ENCODE data around the gene DAGLA.
A peak's percentile ranks its signal among the peaks of the same experiment; 100 is the strongest.

The DAGLA gene

DNA sequence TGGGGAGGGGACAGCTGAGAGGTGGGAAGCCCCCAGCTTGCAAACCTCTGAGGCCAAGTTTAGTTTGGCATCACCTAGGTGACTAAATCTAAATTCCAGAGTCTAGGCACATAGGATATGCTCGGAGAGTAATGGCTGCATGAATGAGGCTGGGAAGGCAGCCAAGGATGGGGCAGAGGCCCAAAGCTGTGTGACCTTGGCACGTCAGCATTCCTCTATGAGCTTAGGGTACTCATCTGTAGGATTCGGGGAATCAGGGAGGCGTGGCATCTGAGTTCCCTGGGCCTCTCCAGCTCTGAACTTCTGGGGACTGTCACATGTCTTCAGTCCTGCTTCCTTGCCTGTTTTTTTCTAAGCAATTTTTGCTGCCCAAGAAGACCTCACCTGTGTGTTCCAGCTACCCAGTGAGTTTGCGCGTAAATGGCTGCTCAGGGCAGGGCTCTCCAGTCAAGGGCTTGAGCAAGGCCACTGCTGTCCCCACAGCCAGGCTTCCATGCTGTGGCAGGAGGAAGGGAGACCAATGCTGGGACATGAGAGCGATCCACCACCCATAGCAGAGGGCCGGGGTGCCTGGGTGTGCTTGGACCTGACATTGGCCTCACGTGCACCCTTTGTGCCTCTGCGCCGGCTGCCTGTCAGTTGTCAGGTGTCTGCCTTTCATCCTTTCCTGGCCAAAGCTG is 13.9 kb downstream of the DAGLA start:
- no peak for DNase-seq

DNA sequence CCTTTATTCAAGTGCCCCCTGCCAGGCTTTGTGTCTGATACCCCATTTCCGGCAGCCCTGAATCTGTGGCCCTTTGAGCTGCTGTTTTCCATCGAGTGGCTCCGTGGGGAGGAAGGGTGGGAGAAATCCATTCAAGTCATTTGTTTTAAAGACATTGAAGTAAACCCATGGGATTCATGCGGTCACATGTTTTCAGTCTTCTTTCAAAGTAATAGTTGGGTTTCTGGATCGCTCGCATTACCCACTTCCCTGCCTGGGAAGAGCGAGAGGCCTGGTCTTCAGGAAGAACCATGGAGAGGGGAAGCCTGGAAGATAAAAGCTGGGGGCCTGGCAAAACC is 14.4 kb downstream of the DAGLA start:
- no peak for DNase-seq

DNA sequence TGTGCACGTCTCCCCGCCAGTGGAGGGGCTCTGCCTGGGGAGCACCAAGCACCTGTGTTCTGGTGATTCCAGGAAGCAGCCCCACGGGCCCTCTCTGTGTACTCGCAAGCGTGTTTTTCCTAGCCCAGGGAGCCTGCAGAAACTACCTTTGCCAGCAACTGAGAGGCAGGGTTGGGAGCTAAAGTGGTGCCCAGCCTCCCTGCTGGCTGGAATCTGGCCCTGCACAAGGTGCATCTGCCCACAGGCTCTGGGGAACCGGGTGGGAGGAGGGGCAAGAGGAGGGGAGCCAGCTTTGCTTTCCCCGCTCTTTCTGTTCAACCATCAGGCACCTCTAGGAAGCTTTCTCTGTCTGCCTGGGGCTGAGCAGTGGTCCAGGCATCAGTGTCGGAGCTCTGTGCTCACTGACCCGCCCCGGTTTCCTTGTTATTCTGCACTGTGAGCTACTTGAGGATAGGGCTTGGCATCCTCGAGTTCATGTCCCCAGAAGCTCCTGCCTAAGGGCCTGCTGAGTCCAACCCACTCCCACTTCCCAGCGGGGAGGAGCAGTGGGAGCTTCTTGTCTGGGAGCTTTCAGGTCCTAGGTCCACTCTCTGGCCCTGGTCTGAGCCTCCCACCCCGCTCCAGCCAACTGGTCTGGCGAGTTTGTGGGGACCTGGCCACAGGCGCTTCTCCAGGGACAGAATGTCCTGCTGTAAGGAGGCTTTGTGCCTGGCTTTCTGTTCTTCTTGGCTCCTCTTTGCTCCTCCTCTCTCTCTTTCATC is 14.9 kb downstream of the DAGLA start:
- DNase-seq = no peak

DNA sequence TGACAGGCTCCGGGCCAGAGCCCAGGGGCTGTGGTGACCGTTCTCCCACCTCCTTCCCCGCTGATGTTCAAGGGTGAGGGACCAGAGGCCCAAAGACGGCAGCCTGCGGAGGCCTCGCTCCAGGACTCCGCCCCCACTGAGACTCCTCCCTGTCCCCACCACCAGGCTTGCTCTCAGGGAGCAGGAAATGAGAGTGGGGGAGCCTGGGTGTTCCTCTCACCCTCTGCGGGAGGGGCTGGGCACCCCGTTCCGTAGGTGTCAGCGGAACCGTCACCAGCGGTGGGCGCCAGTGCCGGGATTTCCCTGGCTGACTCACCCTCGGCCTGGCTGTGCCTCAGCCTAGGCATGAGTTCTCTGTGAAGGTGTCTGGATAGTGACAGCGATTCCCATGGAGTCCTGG is 15.7 kb downstream of the DAGLA start:
- DNase-seq = peak; percentile 95

DNA sequence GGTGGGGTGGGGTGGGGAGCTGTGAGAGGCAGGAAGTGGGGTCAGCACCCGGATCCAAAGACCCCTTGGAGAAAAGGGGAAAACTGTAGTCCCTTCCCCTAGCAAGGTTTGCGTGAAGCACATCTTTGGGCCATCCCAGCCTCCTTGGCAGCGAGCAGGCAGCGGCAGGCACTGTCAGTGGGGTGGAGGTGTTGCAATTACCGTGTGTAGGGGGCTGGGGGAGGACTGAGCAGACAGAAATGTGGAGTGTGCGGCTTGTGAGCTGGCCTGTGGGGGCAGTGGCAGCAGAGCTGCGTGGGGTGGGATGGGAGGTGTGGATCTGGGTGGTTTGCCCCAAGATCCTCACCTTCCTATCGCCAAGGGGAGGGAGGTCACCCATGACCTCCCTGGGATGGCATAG is 16.4 kb downstream of the DAGLA start:
- no peak for DNase-seq

DNA sequence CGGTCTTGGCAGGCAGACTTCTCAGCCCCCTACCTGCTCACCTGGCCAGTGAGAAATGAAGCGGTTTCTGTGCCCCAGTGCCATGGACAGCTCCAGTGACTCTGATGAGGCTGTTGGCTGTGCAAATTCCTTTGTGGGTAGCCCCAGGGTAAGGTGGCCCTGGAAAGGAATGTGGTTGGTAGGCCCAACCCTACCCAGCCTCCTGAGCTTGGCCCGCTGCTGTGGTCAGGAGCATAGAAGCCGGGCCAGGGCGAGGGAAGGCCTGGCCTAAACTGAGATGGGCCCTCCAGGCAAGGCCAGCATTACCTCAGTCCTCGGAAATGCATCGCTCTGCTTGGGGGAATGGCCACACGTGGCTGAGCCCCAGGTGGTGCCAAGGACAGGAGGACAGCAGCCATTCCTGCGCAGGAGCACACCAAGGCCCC is 16.9 kb downstream of the DAGLA start:
- DNase-seq = no peak

DNA sequence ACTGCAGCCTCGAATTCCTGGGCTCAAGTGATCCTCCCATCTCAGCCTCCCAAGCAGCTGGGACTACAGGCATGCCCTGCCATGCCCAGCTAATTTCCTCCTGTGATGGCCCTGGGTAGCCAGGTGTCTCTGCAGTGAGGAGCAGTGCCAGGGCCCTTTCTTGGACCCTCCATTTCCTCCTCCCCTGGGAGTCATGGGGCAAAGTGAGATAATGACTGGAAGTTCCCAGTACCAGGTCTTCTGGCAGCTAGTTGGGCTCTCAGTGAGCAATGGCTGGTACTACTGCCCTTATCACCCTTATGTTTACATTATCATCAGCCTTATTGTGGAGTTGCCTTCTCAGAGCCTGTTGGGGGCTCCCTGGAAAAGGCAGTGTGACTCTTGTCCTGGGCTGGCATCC is 17.6 kb downstream of the DAGLA start:
- no peak for DNase-seq

DNA sequence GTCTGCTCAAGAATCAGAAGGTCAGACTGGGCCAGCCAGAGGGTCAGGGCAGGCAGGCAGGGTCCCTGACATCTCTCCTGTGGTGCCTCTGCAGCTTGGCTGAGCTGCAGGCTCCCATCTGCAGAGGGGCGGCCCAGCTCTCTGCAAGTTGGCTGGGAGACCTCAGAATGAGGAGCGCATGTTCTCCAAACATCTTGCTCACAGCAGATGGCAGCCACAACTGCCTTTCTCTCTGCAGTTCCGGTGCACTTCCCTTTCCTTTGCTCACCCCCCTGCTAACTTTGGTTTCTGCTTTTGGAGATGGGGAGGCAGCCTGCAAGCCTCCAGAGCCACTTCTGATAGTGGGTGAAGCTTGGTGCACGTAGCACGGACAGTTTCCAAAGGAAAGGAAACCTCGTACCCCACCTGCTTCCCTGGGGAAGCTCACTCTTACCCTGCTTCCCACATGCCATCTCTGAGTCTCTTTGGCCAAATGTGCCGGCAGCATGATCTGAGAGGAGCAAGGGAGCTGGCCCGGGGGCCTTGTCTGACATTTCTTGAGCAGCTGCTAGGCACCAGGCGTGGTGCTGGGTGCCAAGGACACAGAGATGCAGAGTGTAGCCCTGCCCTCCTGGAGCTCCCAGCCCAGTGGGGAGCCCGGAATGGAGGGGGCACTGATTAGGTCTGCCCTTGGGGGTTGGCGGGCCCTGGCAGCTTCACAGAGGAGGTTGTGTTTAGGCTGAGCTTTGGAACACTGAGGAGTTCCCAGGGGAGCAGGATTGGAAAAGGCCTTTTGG is 18.2 kb downstream of the DAGLA start:
- no peak for DNase-seq

DNA sequence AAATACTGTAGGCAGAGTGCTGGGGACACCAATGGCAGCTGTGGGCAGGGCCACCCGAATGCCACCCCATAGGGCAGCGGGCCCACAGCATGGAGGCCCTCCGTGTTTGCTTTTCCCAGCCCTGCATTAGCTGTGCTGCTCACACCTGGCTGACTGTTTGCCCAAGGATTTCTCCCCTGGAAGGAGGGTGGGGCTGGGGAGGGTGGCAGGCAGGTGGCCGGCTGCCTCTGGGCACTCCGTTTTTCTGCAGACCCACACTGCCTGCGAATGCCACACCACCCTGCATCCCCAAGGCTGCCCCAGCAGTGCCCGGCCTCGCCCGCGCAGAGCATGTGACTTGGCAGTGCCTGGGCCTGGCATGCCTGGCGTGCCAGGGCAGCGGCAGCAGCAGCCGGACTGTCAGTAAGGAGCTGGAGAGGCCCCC is 19.6 kb downstream of the DAGLA start:
- no peak for DNase-seq

DNA sequence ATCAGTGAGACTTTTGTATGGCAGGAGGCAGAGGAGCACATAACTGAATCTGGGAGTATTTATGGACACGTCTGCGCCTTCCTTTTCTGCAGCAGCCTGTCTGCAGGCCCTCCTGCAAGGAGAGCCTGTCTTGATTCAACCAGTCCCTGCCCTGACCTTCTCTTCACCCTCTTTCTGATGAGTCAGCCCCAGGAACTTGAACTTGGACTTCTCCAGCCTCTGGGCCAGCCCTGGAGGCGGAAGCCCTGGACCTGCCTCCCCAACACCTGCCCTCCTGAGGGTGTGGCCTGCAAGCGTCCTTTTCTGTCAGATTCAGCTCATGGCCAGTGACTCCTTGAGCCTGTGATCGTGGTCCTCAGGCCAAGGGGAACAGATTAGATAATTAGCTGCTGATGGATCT is 20.0 kb downstream of the DAGLA start:
- DNase-seq = no peak

DNA sequence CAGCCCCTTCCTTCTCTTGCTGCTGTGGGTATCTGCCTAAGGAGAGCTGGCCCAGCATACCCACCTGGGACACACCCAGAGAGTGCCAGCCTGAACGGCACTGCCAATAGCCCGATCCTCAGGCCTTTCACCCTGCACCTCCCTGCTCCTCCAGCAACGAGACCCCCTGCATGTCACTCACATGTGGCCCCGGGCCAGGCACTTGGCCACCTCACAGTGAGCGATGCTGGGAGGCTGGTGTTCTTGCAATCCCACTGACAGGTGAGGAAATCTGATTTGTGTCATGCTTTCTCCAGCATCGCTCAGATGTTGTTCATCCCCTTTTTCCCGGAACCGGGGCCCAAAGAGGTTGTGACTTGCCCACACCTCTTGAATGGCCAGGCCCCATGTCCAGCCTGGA is 20.5 kb downstream of the DAGLA start:
- no peak for DNase-seq

DNA sequence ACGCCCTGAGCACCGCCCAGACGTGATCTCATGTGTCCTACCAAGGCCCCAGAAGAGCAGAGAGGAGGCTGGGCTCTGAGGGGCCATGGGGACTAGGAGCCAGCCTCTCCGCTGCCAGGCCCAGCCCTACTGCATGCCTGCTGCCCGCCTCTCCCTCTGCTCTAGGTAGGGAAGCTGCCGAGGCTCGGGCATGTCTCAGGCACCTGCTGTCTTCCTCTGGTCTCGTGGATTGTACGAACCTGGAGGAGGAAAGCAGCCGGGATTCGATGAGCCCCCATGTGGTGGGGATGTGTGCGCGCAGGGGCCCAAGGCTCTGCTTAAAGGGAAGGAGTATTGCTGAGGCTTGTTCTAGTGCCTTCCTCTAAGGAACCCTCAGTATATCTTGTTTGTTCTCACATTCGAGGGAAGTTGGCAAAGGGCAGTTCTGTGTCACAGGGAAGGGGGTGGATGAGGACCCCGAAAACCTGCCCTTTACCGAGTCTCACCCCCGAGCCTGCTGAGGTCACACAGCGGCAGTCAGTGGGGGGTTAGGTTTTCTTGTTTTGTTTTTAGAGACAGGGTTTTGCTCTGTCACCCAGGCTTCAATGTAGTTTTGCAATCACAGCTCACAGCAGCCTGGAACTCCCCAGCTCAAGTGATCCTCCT is 21.2 kb downstream of the DAGLA start:
- DNase-seq = no peak

DNA sequence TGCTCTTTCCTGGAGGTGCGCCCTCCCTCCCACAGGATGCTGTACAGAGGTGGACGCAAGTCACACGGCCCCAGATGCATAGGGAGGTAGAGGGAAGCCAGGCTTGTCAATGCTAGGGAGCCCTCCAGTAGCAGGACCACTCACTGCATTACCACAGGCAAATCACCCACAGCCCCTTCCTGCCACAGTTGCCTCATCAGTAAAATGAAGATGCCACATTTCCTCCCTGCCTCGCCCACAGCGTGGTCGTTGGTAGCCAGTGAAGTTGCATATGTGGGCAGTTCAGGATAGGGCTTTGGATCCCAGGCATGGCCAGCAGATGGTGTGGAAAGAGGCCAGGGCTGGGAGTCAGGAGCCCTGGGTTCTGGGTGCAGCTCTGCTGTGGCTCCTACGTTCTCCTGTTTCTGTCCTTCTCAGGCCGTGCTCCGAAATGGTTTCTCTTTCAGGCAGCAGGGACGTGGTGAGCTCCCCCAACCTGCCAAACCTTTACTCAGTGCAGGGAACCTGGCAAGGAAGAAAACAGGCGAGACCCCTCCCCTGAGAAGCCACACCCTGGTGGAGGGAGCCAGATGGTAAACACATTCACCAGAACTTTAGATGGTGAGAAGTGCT is 22.6 kb downstream of the DAGLA start:
- no peak for DNase-seq

DNA sequence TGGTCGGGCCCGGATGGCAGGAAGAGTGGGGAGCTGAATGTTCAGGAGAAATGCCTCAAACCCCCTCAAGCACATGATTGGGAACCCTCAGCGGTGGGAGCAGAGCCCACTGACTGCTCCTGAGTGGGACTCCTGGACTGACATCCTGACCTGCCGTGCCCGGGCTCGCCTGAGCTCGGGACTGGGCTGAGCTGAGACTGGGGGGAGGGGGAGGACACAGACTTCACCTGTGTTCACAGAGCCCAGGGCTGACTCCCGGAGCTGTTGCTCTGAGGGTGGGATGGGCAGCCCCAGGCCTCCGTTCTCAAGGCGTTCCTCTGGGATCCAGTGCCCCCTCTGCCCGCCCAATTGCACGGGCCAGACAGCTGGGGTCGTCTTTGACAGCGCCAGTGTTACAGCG is 24.6 kb downstream of the DAGLA start:
- no peak for DNase-seq

DNA sequence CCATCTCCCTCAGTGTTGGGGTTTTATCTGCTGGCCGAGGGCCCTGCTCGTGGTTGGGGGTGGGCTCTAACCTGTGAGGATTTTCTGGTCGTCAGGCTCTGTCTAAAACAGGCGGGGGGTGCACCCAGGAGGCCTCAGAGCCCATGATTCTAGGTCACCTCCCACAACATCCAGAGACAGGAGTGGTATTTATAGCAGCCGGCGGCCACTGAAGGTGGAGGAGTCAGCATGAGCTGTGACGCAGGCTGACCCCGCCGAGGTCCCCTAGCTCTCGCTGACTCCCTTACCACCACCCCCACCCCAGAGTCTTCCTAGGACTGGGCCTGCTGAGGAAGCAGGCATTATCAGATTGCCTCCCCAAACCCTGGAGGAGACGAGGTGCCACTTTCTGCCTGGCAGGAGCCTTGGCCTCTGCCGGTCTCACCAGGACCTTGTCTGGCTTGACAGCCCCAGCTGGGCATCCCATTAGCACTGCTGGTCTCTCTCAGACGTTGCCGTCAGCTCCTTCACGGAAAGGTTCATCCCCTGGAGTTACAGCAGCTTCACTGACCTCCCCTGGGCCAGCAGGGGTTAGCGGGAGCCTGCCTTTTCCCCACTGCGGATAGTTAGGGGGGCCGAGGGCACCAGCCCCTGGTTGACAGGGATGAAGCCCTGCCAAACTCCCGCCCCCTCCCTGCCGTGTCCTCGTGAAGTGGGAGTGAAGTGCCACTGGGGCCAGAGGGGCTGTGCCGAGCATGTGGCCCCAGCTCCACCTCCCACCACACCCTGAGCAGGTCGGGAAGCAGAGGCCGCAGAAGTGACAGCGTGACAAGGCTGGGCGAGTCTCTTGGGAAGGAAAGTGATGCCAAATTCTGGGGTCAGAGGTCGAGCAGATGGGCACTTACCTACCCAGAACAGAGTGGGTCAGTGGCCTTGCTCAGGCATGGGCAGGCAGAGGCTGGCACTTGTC is 26.5 kb downstream of the DAGLA start:
- no peak for DNase-seq

DNA sequence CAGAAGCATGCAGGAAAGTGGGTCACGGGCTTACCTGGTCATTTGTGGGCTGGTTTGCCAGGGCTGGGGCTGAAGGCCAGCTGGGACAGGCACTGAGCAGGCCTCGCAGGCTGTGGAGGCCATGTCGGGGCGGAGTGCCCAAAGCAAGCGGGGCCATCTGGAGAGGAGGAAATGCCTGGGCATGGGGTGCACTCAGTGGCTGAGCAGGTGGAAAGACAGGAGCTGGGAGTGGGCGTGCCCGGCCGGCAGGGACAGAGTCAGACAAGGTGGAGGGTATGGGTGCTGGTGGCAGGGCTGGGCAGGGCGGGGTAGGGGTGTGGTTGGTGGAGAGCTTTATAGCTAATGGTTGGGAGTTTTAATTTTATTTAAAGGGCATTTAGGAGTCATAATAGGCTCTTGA is 27.4 kb downstream of the DAGLA start:
- DNase-seq = no peak

DNA sequence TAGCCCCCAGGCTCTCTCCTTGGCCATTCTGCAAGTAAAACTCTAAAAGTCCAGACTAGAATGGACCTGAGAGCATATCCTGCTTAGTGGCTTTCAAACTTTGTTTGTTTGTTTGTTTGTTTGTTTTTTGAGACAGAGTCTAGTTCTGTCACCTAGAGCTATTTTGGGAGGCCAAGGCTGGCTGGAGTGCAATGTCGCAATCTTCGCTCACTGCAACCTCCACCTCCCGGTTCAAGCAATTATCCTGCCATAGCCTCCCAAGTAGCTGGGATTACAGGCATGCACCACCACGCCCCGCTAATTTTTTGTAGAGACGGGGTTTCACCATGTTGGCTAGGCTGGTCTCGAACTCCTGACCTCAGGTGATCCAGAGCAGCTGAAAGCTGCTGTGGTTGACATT is 28.9 kb downstream of the DAGLA start:
- no peak for DNase-seq

DNA sequence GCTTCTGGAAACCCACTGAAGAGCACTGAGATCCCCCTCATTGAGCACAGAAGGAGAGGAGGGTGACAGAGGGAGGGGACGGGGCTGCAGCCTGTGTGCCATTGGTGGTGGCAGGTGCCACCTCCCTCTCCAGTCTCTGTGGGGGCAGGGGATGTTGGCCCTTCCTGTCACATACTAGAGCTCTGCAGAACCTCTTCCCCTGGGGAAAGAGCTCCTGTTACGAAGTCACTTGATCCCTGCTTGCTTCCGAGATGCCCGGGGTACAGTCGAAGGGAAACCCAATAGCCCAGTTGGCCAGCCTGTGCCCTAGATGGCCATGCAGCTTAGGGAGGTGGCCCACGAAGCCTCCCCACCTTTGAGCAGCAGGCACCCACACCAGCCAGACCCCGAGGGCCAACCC is 29.4 kb downstream of the DAGLA start:
- no peak for DNase-seq

DNA sequence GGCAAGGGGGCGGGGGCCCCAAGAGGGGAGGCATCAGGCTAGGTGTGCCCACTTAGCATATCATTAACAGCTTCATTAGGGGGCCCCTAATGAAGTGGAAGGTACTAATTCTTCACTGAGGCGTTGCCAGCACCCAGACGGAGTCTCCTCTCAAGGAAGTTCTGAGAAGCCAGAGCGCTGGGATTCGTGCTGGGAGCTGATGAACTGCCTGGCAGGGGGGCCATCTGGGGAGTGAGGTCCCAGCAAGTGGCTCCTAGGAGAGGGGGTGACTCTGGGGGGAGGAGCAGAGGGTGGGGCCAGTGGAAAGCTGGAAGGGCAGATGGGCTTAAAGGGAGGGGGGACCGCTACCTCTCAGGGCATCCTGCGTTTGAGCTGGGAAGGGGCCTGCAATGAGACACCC is 29.8 kb downstream of the DAGLA start:
- DNase-seq = no peak

DNA sequence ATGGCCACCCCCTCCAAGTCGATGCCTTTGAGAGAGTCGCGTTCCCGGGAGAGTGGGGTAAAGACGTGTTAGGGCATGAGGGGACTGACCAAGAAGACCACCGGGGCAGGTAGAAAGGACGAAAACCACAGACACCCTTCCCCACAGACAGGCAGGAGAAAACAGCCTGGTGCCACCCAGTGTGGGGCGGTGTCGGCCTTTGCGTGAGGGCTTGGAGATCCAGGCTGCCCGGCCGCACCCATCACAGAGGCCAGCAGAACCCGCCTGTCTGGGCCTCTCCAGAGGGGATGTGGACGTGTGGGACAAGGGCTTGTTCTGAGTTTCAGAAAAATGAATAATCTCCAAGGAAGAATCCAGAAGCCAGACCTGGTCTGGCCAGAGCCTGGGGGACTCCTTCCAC is 30.8 kb downstream of the DAGLA start:
- no peak for DNase-seq

DNA sequence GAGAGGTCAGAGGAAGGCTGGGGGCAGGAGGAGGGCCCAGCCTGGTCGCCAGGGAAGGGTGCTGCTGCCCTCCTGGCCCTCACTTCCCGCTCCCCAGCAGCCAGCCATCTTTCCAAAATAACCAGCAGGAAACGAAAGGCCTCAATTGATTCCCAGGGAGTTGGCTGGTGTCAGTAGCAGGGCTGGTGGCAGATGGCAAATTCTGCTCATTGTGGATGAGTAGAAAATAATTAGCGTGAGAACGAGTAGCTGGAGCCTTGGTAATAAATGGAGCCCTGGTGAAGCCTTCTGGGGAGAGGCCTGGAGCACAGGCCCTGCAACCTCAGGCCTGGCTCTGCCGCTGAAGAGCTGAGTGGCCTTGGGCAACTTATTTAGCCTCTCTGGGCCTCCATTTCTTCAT is 31.3 kb downstream of the DAGLA start:
- DNase-seq = no peak

DNA sequence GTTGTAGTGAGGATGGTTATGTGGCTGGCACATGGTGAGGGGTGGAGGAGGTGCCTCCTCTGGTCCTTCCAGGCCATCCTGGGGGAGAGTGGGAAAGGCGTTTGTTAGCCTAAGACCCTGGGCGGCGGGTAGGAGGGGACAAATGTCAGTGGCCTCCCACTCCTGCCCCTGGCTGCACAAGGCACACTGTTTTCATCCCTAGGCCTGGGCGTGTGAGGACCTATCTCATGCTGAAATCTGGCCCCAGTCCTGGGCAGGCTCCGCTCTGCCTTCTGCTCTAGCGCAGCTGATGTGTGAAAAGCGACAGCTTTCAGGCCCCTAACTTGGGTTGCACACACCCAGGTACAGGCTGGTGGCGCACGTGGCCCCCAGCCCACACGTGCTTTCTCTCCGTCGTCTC is 32.1 kb downstream of the DAGLA start:
- DNase-seq = no peak

Data from CD4-positive, alpha-beta T cell treated with Interleukin-10 for 1 hour (primary cell).